ENCODE measurements around the gene KRTAP4-7.
"Not testable (repeated sequence)": the region's sequence is repeated elsewhere in the genome, so short reads cannot be mapped to it uniquely, and the experiment has no call there.

KRTAP4-7 gene

GRCh38 chr17:41065016-41065689 lies 18.8 kb upstream of the KRTAP4-7 start:
- not testable (repeated sequence) for DNase-seq (ENCODE audit: low spot score)

- DNase-seq (ENCODE audit: low spot score), result peak; percentile 43
These were observed 17.9 kb upstream of the KRTAP4-7 start, which contains the start of gene KRTAP2-4 for GRCh38 chr17:41065829-41066624. TSS of gene KRTAP2-4 (minus strand) at chr17:41065879. CDS start at chr17:41065845, 34 bp downstream.

- no peak for DNase-seq (ENCODE audit: low spot score)
These were observed 16.7 kb upstream of the KRTAP4-7 start for GRCh38 chr17:41067281-41067680.

- DNase-seq (ENCODE audit: low spot score), result no peak
These were observed 14.9 kb upstream of the KRTAP4-7 start for GRCh38 chr17:41069031-41069430.

GRCh38 chr17:41071606-41072360 lies 12.2 kb upstream of the KRTAP4-7 start:
- no peak for DNase-seq (ENCODE audit: low spot score)

- no peak for DNase-seq (ENCODE audit: low spot score)
These were observed 10.3 kb upstream of the KRTAP4-7 start for GRCh38 chr17:41073676-41074075.

- DNase-seq (ENCODE audit: low spot score), result no peak
These were observed 7.2 kb upstream of the KRTAP4-7 start for GRCh38 chr17:41076788-41077187.

- DNase-seq (ENCODE audit: low spot score), result no peak
These were observed 1.3 kb upstream of the KRTAP4-7 start for GRCh38 chr17:41082626-41083025.

- not testable (repeated sequence) for DNase-seq (ENCODE audit: low spot score)
These were observed 523 bp upstream of the KRTAP4-7 start for GRCh38 chr17:41083427-41083826.

GRCh38 chr17:41088760-41089352 lies 4.9 kb downstream of the KRTAP4-7 start:
- DNase-seq (ENCODE audit: low spot score), result not testable (repeated sequence)

GRCh38 chr17:41096055-41096454 lies 12.1 kb downstream of the KRTAP4-7 start:
- DNase-seq (ENCODE audit: low spot score), result no peak

GRCh38 chr17:41098042-41098441 lies 14.1 kb downstream of the KRTAP4-7 start, which contains the start of gene KRTAP4-8:
TSS of gene KRTAP4-8 (minus strand) at chr17:41098142. CDS start at chr17:41098084, 58 bp downstream.
- no peak for DNase-seq (ENCODE audit: low spot score)

- DNase-seq (ENCODE audit: low spot score), result no peak
These were observed 14.5 kb downstream of the KRTAP4-7 start for GRCh38 chr17:41098481-41098880.

GRCh38 chr17:41099682-41100480 lies 15.9 kb downstream of the KRTAP4-7 start:
- not testable (repeated sequence) for DNase-seq (ENCODE audit: low spot score)

- DNase-seq (ENCODE audit: low spot score), result no peak
These were observed 17.8 kb downstream of the KRTAP4-7 start, which contains the start of gene KRTAP4-16 for GRCh38 chr17:41101586-41102259. TSS of gene KRTAP4-16 (minus strand) at chr17:41102209. CDS start at chr17:41102209, 0 bp downstream.

GRCh38 chr17:41103896-41104295 lies 19.9 kb downstream of the KRTAP4-7 start:
- DNase-seq (ENCODE audit: low spot score), result no peak

- DNase-seq (ENCODE audit: low spot score), result not testable (repeated sequence)
These were observed 20.6 kb downstream of the KRTAP4-7 start for GRCh38 chr17:41104386-41105038.

- DNase-seq (ENCODE audit: low spot score), result not testable (repeated sequence)
These were observed 21.4 kb downstream of the KRTAP4-7 start, which contains the start of gene KRTAP4-9 for GRCh38 chr17:41105347-41105746. TSS of gene KRTAP4-9 (plus strand) at chr17:41105389. CDS start at chr17:41105389, 0 bp downstream.

GRCh38 chr17:41107941-41108450 lies 24.0 kb downstream of the KRTAP4-7 start:
- no peak for DNase-seq (ENCODE audit: low spot score)
